ENCODE measurements around the gene CFAP20DC.

CFAP20DC gene

DNA sequence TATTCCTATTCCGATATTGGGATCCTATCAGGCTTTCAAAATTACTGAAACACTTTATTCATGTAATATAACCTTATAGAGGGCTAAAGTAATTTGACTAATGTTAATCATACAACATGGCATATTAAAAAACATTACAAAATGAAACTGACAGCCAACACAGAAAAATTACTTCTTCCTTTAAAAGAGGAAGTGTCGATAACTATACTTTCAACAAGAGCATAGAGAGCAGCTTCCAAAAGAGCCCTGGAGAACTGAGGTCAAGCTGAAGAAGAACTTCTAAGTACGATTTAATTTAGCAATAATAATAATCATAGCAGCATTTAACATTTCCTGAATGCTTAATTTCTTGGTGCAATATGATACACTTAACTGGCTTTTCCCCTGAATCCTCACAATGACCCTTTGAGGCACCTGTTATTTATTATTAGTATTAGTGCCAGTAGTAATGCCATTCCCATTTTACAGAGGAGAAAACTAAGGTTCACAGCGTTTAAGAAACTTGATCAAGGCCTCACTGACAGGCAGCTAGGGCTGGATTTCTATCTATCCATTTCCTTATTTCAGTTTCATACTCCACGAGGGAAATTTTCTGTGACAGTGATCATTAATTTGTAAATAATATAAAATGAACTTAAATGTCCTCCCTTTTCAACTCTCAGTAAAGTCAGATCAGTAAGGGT lies 181.6 kb downstream of the CFAP20DC start:
- no peak for DNase-seq (ENCODE audit: extremely low read depth, low read depth)
- TF ChIP-seq CTCF (IDR thresholded peaks at IDR 0.05; ENCODE audit: low read depth, low read length, missing control alignments) = no peak
- no peak overlapping the region for H3K4me3 ChIP-seq (replicated peaks; ENCODE audit: low read depth, low read length)

GRCh38 chr3:58867621-58868020 lies 182.2 kb downstream of the CFAP20DC start:
- no peak for DNase-seq (ENCODE audit: extremely low read depth, low read depth)
- H3K4me3 ChIP-seq (replicated peaks; ENCODE audit: low read depth, low read length) = no peak overlapping the region
- TF ChIP-seq CTCF (IDR thresholded peaks at IDR 0.05; ENCODE audit: low read depth, low read length, missing control alignments) = no peak

- DNase-seq (ENCODE audit: extremely low read depth, low read depth) = no peak
- TF ChIP-seq CTCF (IDR thresholded peaks at IDR 0.05; ENCODE audit: low read depth, low read length, missing control alignments) = no peak
- H3K4me3 ChIP-seq (replicated peaks; ENCODE audit: low read depth, low read length) = no peak overlapping the region
Observed at GRCh38 chr3:58866079-58866478, 183.7 kb downstream of the CFAP20DC start.

- no peak overlapping the region for H3K4me3 ChIP-seq (replicated peaks; ENCODE audit: low read depth, low read length)
- TF ChIP-seq CTCF (IDR thresholded peaks at IDR 0.05; ENCODE audit: low read depth, low read length, missing control alignments) = no peak
- no peak for DNase-seq (ENCODE audit: extremely low read depth, low read depth)
Observed at GRCh38 chr3:58864480-58864879, 185.3 kb downstream of the CFAP20DC start.

GRCh38 chr3:58863206-58863605 lies 186.6 kb downstream of the CFAP20DC start:
- TF ChIP-seq CTCF (IDR thresholded peaks at IDR 0.05; ENCODE audit: low read depth, low read length, missing control alignments) = no peak
- DNase-seq (ENCODE audit: extremely low read depth, low read depth) = no peak
- no peak overlapping the region for H3K4me3 ChIP-seq (replicated peaks; ENCODE audit: low read depth, low read length)

DNA sequence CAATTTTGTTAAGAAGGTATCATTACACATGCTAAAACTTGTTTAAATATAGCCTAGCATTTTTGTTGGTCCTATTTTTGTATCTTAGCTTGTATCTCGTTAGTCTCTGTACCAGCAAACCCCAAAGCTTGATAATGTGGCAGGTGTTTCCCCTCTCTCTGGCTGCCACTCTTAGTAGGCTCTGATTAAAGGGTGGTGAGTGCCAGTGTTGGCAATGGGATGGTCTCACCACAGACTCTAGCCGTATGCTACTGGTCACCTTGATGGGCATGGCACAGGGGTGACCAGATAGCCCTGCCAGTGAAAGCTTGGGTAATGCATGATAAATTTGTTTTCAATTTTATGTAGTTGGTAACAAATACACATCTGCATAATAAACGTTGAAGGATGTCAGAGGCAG lies 188.3 kb downstream of the CFAP20DC start:
- TF ChIP-seq CTCF (IDR thresholded peaks at IDR 0.05; ENCODE audit: low read depth, low read length, missing control alignments) = no peak
- no peak overlapping the region for H3K4me3 ChIP-seq (replicated peaks; ENCODE audit: low read depth, low read length)
- no peak for DNase-seq (ENCODE audit: extremely low read depth, low read depth)

DNA sequence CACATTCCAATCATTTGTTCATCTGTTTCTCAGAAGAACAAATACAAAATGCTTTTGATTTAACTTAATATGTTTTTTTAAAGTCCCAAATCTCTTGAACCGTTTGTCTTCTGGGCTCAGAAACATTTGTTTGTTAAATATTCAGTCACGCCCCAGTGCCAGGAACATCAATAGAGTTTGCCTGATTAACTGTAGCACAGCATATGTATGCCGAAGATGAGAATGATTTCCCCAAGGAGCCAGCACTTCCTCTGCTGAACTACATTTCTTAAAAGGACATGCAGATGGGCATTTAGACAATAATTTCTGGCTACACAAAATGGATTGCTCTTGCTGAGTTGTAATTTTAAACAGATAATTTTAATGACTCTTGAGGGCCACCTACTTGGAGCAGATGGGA lies 191.7 kb downstream of the CFAP20DC start:
- no peak overlapping the region for H3K4me3 ChIP-seq (replicated peaks; ENCODE audit: low read depth, low read length)
- no peak for TF ChIP-seq CTCF (IDR thresholded peaks at IDR 0.05; ENCODE audit: low read depth, low read length, missing control alignments)
- DNase-seq (ENCODE audit: extremely low read depth, low read depth) = no peak
